GM10847 (cell line): ENCODE results near the gene HLA-F.

ENCODE experiments used
- POLR2A ChIP-seq: IDR thresholded peaks from 2 replicates; pipeline ENCODE4 v1.6.1; 2011; ENCODE audit not compliant: insufficient read length; ENCODE audit errors: extremely low read depth

The HLA-F gene

GRCh38 chr6:29734046-29735018, 11.1 kb downstream of the HLA-F start:
- TF ChIP-seq POLR2A: no peak

- TF ChIP-seq POLR2A: no peak
Observed at GRCh38 chr6:29736563-29736962, 13.3 kb downstream of the HLA-F start.

GRCh38 chr6:29737707-29738630, 14.7 kb downstream of the HLA-F start:
- TF ChIP-seq POLR2A: no peak

- TF ChIP-seq POLR2A: no peak
Observed at GRCh38 chr6:29739136-29739881, 16.1 kb downstream of the HLA-F start.

- TF ChIP-seq POLR2A: no peak
Observed at GRCh38 chr6:29739882-29740261, 16.6 kb downstream of the HLA-F start.

GRCh38 chr6:29741592-29741991, 18.4 kb downstream of the HLA-F start:
- TF ChIP-seq POLR2A: no peak

GRCh38 chr6:29742127-29742526, 18.9 kb downstream of the HLA-F start:
- TF ChIP-seq POLR2A: no peak

- no peak for TF ChIP-seq POLR2A
Observed at GRCh38 chr6:29743025-29743424, 19.8 kb downstream of the HLA-F start.

GRCh38 chr6:29743568-29743967, 20.3 kb downstream of the HLA-F start:
- TF ChIP-seq POLR2A: no peak

- TF ChIP-seq POLR2A: no peak
Observed at GRCh38 chr6:29744131-29744530, 20.9 kb downstream of the HLA-F start.

GRCh38 chr6:29744621-29745020, 21.4 kb downstream of the HLA-F start:
- TF ChIP-seq POLR2A: no peak

GRCh38 chr6:29745386-29745785, 22.2 kb downstream of the HLA-F start:
- TF ChIP-seq POLR2A: no peak

- no peak for TF ChIP-seq POLR2A
Observed at GRCh38 chr6:29745855-29746449, 22.7 kb downstream of the HLA-F start.

GRCh38 chr6:29746846-29747687, 23.8 kb downstream of the HLA-F start:
- no peak for TF ChIP-seq POLR2A
